ENCODE measurements around the gene INPP5A. TPM values are rescaled to one million over a fixed set of nuclear protein-coding genes. Genes with fewer than 3 reads are reported as not detected.
A peak's percentile ranks its signal among the peaks of the same experiment; 100 is the strongest.

The INPP5A gene
- total and polyA plus RNA-seq, 11 donors: 38.6 to 179 (median 102) TPM

DNA sequence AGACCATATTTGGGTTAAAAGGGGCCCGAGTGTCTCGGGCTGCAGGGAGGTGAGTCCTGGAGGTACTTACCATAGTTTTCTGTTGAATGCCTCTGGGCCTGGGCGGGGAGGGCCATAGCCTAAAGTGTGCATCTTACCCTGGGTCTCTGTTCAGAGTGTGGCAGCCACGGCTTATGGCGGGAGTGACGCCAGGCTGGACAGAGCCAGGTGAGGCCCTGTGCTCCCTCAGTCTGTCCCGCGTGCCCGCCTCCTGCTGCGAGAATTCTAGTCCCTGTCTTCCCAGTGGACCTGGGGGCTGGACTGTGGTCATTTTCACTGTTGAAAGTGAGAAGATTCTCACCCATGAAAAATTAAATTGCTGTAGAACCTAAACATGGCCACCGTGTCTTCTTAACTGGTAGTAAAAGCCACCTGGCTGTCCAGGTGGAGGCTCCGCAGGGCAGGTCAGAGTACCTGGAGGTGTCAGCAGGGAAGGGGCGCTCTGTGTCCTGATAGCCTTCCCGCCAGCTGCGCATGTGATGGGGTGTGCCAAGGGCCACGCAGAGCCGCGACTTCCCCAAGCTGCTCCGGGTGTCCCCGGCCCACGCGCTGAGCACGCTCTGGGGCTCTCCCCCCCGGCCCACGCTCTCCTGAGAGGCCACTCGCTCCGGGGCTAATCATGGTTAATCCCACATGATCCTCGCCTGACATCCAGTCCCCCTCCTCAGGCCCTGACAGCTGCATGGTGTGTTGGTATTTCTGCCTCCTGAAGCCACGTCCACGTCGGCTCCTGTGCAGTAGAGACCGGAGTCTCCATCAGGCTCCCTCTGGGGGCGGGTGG lies 20.3 kb downstream of the INPP5A start:
- peaks cover 0 to 68% (median 28%) of the 10 kb centered on the region in 12 donors for H3K4me1 ChIP-seq
- H3K27me3 ChIP-seq: no peaks in the 10 kb centered on the region
- TF ChIP-seq POLR2A (IDR thresholded peaks at IDR 0.05): no peak
- TF ChIP-seq, protein P1, sequence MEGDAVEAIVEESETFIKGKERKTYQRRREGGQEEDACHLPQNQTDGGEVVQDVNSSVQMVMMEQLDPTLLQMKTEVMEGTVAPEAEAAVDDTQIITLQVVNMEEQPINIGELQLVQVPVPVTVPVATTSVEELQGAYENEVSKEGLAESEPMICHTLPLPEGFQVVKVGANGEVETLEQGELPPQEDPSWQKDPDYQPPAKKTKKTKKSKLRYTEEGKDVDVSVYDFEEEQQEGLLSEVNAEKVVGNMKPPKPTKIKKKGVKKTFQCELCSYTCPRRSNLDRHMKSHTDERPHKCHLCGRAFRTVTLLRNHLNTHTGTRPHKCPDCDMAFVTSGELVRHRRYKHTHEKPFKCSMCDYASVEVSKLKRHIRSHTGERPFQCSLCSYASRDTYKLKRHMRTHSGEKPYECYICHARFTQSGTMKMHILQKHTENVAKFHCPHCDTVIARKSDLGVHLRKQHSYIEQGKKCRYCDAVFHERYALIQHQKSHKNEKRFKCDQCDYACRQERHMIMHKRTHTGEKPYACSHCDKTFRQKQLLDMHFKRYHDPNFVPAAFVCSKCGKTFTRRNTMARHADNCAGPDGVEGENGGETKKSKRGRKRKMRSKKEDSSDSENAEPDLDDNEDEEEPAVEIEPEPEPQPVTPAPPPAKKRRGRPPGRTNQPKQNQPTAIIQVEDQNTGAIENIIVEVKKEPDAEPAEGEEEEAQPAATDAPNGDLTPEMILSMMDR (IDR thresholded peaks at IDR 0.05): no peak
- H3K27ac ChIP-seq: no peak overlapping the region
- ATAC-seq (no peak), DNase-seq (peak in 2 of 5 donors; percentile 6 to 42)
- H3K4me3 ChIP-seq: no peak overlapping the region
- 88 to 92% (median 90%) methylated on average over 29 to 33 of the region's 33 CpGs for WGBS, 4 donors
- H3K9me3 ChIP-seq: no peaks in the 10 kb centered on the region
- intact Hi-C loops (cut with DNase I): no loop called here
- no peaks in the 10 kb centered on the region for H3K36me3 ChIP-seq

DNA sequence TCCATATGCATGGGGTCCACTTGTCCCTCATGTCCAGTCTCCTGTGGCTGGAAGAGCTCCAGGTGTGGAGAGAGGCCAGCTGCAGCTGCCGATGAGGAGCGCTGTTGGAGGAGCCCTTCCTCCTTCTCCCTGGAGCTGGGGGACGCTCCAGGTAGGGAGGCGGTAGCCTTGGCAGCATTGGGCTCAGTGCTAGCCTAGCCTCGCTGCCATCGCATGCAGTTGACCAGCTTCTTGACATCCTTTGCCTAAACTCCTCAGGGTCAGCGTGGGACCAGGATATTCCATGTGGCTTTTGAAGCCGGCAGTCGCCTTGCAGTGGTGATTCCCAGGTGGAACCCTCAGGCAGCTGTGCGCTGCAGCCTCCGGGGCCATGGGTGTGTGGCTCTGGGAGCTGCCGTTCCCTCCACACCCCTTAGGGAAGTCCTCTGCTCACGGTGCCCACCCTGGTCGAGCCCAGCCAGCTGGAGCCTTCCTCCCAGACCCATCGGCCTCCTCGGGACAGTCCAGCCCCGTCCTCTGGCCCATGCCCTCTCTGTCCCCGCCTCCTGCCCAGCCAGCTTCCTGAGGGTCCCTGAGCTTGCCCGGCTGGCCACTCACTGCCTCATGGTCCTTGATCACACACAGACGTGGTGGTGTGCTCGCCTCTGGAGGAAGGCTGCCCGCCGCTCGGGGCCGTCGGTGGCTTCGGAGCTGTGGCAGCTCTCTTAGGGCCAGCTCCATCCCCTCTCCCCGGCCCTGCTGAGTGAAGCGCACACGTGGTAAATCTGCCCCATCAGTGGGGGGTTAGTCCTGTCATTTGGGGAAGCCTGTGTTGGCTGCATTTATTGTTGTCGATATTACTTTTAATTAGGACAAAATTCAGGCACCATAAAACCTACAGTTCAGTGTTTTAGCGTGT lies 21.2 kb downstream of the INPP5A start:
- H3K4me3 ChIP-seq: no peak overlapping the region
- 87 to 89% (median 87%) methylated on average over 28 to 32 of the region's 32 CpGs for WGBS, 4 donors
- peaks cover 0 to 68% (median 28%) of the 10 kb centered on the region in 12 donors for H3K4me1 ChIP-seq
- DNase-seq (peak in 1 of 5 donors; percentile 49), ATAC-seq (no peak)
- H3K36me3 ChIP-seq: no peaks in the 10 kb centered on the region
- no peaks in the 10 kb centered on the region for H3K27me3 ChIP-seq
- intact Hi-C loops (cut with DNase I): no loop called here
- no peaks in the 10 kb centered on the region for H3K9me3 ChIP-seq
- TF ChIP-seq, protein P1 (IDR thresholded peaks at IDR 0.05): no peak
- TF ChIP-seq POLR2A (IDR thresholded peaks at IDR 0.05): no peak
- H3K27ac ChIP-seq: no peak overlapping the region

DNA sequence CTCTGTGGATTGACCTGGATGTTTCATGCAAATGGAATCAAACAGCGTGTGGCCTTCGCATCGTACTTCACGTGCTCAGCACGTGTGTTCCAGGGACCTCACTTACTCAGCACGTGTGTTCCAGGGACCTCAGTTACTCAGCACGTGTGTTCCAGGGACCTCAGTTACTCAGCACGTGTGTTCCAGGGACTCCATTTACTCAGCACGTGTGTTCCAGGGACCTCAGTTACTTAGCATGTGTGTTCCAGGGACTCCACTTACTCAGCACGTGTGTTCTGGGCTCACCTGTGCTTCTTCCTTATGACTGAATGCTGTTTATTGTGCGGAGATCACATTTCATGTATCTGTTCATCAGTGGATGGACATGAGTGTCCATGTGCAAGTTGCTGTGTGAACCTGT lies 22.0 kb downstream of the INPP5A start:
- Histone ChIP-seq H3K4me1 (peaks cover 0 to 67% (median 22%) of the 10 kb centered on the region in 12 donors), H3K9me3 (no peaks in the 10 kb centered on the region), H3K27me3 (no peaks in the 10 kb centered on the region), H3K4me3 (no peak overlapping the region), H3K36me3 (no peaks in the 10 kb centered on the region), H3K27ac (no peak overlapping the region)
- DNase-seq (no peak), ATAC-seq (no peak)
- 86 to 93% (median 91%) methylated on average over 11 of the region's 11 CpGs for WGBS, 4 donors
- TF ChIP-seq, protein P1 (IDR thresholded peaks at IDR 0.05): no peak
- TF ChIP-seq POLR2A (IDR thresholded peaks at IDR 0.05): no peak
- intact Hi-C loops (cut with DNase I): no loop called here
